Transverse colon (tissue), 3 donors: Measurements from ENCODE around the gene GRIFIN.

ENCODE experiments used
- CTCF ChIP-seq, 5 experiments: fragments of 200-600 bp in 3 of 5; fragments of 450-650 bp in 2 of 5; sonication (generic) in 3 of 5; IDR thresholded peaks; 1 replicate in 2 of 5; 2 replicates in 3 of 5; pipeline ENCODE4 v1.5.1; 2016 to 2017; ENCODE audit warnings: antibody characterized with exemption in 5 of 5, inconsistent platforms in 3 of 5, mild to moderate bottlenecking in 2 of 5, moderate library complexity in 1 of 5
- POLR2A ChIP-seq: fragments of 450-650 bp; IDR thresholded peaks from one replicate; pipeline ENCODE4 v1.6.1; 2016; ENCODE audit warnings: antibody characterized with exemption, mild to moderate bottlenecking, moderate library complexity

GRCh38 chr7:2450198-2451107, 25.7 kb downstream of the GRIFIN start:
- TF ChIP-seq POLR2A (no peak), CTCF (IDR thresholded peaks at IDR 0.05) (no peak)
